Measurements from ENCODE around the gene FAM210B. TPM values are rescaled to one million over a fixed set of nuclear protein-coding genes. Genes with fewer than 3 reads are reported as not detected.

Gene FAM210B
- total and polyA plus RNA-seq, 2 of the 13 experiments (the other 11 are each of a cell fraction or from before 2014, with no cell fraction given), result 75.9 to 107 TPM

DNA sequence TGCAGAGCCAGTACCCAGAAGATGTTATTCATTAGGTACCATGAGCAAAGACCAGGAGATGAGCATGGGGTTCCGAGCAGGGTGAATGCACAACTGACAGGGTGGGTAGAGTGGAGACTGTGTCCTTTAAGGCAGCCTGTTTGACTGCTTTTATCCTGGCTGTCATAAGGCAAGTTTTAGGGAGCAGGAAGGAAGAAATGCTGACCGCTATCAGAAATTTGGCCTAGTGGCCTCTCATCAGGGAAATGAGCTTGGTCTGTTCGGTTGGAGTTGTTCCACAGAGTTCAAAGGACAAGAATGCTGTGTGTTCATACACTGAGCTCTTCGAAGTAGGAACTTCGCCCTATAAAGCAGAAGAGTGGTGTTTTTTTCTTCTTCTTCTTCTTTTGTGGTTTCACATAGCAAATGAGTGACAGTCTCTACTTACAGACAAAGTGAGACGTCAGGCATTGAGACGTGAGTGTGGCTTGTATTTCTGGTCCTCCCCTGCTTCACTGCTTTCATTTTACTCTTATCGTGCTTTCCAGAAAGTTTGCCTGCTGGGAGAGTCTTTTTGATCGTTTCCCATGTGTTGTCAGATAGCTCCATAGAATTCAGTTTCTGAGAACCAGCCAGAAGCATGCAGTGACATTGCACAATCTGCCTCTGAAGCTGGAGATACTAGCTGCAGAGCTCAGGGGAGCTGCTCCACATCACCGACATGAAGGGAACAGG lies 53.1 kb downstream of the FAM210B start, which contains the start of gene CASS4 (continued):
- TF ChIP-seq EZH2 (conservative IDR thresholded peaks at IDR 0.05; ENCODE audit: low read depth, low read length) (no peak), ZNF660 (CRISPR knock-in tag; IDR thresholded peaks at IDR 0.05; ENCODE audit: borderline replicate concordance, low read depth) (no peak), ZNF207 (IDR thresholded peaks at IDR 0.05; ENCODE audit: borderline replicate concordance) (no peak), BCL6 (CRISPR knock-in tag; IDR thresholded peaks at IDR 0.05) (0 out of 2 replicates have a peak, but pooled peaks have one; percentile 24), NFE2L1 (CRISPR knock-in tag; IDR thresholded peaks at IDR 0.05; ENCODE audit: borderline replicate concordance) (no peak), POLR2AphosphoS5 (IDR thresholded peaks at IDR 0.05; ENCODE audit: low read depth, low read length) (no peak), ZBTB38 (CRISPR knock-in tag; IDR thresholded peaks at IDR 0.05) (no peak), ZNF614 (CRISPR knock-in tag; IDR thresholded peaks at IDR 0.05; ENCODE audit: borderline replicate concordance) (peak; percentile 73; the same call in 1 of the 2 replicates), GATA4 (IDR thresholded peaks at IDR 0.05; ENCODE audit: borderline replicate concordance, low read depth) (no peak), ERF (CRISPR knock-in tag; IDR thresholded peaks at IDR 0.05) (no peak), AKAP8 (CRISPR knock-in tag; IDR thresholded peaks at IDR 0.05) (no peak), NFATC3 (CRISPR knock-in tag; IDR thresholded peaks at IDR 0.05) (no peak), ZMYM2 (CRISPR knock-in tag; IDR thresholded peaks at IDR 0.05) (peak; percentile 36; the same call in 1 of the 2 replicates), NFKB2 (CRISPR knock-in tag; IDR thresholded peaks at IDR 0.05; ENCODE audit: borderline replicate concordance) (no peak), ZNF260 (CRISPR knock-in tag; IDR thresholded peaks at IDR 0.05; ENCODE audit: borderline replicate concordance, low read depth) (no peak), SETDB1 (CRISPR knock-in tag; IDR thresholded peaks at IDR 0.05; ENCODE audit: borderline replicate concordance) (no peak), HCFC1 (IDR thresholded peaks at IDR 0.05; ENCODE audit: low read depth, low read length) (no peak), ZIK1 (CRISPR knock-in tag; IDR thresholded peaks at IDR 0.05; ENCODE audit: borderline replicate concordance, low read depth) (0 out of 2 replicates have a peak, but pooled peaks have one; percentile 27), RBAK (CRISPR knock-in tag; IDR thresholded peaks at IDR 0.05) (no peak), NCOA2 (CRISPR knock-in tag; IDR thresholded peaks at IDR 0.05) (no peak), ZNF3 (CRISPR knock-in tag; IDR thresholded peaks at IDR 0.05) (no peak)
- TF ChIP-seq, protein P1, sequence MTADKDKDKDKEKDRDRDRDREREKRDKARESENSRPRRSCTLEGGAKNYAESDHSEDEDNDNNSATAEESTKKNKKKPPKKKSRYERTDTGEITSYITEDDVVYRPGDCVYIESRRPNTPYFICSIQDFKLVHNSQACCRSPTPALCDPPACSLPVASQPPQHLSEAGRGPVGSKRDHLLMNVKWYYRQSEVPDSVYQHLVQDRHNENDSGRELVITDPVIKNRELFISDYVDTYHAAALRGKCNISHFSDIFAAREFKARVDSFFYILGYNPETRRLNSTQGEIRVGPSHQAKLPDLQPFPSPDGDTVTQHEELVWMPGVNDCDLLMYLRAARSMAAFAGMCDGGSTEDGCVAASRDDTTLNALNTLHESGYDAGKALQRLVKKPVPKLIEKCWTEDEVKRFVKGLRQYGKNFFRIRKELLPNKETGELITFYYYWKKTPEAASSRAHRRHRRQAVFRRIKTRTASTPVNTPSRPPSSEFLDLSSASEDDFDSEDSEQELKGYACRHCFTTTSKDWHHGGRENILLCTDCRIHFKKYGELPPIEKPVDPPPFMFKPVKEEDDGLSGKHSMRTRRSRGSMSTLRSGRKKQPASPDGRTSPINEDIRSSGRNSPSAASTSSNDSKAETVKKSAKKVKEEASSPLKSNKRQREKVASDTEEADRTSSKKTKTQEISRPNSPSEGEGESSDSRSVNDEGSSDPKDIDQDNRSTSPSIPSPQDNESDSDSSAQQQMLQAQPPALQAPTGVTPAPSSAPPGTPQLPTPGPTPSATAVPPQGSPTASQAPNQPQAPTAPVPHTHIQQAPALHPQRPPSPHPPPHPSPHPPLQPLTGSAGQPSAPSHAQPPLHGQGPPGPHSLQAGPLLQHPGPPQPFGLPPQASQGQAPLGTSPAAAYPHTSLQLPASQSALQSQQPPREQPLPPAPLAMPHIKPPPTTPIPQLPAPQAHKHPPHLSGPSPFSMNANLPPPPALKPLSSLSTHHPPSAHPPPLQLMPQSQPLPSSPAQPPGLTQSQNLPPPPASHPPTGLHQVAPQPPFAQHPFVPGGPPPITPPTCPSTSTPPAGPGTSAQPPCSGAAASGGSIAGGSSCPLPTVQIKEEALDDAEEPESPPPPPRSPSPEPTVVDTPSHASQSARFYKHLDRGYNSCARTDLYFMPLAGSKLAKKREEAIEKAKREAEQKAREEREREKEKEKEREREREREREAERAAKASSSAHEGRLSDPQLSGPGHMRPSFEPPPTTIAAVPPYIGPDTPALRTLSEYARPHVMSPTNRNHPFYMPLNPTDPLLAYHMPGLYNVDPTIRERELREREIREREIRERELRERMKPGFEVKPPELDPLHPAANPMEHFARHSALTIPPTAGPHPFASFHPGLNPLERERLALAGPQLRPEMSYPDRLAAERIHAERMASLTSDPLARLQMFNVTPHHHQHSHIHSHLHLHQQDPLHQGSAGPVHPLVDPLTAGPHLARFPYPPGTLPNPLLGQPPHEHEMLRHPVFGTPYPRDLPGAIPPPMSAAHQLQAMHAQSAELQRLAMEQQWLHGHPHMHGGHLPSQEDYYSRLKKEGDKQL (CRISPR knock-in tag; IDR thresholded peaks at IDR 0.05; ENCODE audit: low read depth), result no peak
- TF ChIP-seq, protein P2, sequence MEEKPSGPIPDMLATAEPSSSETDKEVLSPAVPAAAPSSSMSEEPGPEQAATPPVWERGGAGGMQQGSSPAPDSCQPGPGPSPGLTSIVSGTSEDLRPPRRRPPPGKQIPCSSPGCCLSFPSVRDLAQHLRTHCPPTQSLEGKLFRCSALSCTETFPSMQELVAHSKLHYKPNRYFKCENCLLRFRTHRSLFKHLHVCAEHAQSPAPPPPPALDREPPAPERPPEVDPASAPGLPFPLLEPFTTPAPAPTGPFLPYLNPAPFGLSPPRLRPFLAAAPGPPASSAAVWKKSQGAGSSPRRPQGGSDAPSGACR (CRISPR knock-in tag; IDR thresholded peaks at IDR 0.05), result no peak
- TF ChIP-seq, protein P3, sequence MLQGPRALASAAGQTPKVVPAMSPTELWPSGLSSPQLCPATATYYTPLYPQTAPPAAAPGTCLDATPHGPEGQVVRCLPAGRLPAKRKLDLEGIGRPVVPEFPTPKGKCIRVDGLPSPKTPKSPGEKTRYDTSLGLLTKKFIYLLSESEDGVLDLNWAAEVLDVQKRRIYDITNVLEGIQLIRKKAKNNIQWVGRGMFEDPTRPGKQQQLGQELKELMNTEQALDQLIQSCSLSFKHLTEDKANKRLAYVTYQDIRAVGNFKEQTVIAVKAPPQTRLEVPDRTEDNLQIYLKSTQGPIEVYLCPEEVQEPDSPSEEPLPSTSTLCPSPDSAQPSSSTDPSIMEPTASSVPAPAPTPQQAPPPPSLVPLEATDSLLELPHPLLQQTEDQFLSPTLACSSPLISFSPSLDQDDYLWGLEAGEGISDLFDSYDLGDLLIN (CRISPR knock-in tag; IDR thresholded peaks at IDR 0.05; ENCODE audit: borderline replicate concordance), result no peak
